Tibial nerve (tissue), 4 donors: Measurements from ENCODE around the gene USP35.

Source experiments
- EP300 ChIP-seq, 2 donors: sonication (generic); formaldehyde crosslinking; IDR thresholded peaks; one replicate each; pipeline ENCODE4 v1.6.1; 2017; ENCODE audit warnings: antibody characterized with exemption in 2 of 2, mild to moderate bottlenecking in 1 of 2
- POLR2A ChIP-seq, 2 donors: fragments of 450-650 bp; IDR thresholded peaks; one replicate each; pipeline ENCODE4 v1.6.1; 2017; ENCODE audit warnings: antibody characterized with exemption in 2 of 2, mild to moderate bottlenecking in 2 of 2, moderate library complexity in 2 of 2
- TF ChIP-seq, protein P1 (sequence below), 5 experiments: fragments of 200-600 bp in 3 of 5; fragments of 450-650 bp in 2 of 5; sonication (generic) in 3 of 5; IDR thresholded peaks; one replicate each; pipeline ENCODE4 v1.5.1; 2016 to 2019; ENCODE audit warnings: antibody characterized with exemption in 5 of 5, mild to moderate bottlenecking in 3 of 5, moderate library complexity in 2 of 5

DNA sequence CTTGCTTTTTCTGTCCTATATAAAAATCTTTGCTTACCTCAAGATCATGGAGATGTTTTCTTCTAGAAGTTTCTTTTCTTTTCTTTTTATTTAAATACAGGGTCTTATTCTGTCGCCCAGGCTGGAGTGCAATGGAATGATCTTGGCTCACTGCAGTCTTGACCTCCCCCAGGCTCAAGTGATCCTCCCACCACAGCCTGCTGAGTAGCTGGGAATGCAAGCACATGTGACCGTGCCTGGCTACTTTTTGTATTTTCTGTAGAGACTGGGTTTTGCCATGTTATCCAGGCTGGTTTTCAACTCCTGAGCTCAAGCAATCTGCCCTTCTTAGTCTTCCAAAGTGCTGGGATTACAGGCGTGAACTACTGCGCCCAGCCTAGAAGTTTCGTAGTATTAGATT is 45.3 kb downstream of the USP35 start:
- TF ChIP-seq, protein P1, sequence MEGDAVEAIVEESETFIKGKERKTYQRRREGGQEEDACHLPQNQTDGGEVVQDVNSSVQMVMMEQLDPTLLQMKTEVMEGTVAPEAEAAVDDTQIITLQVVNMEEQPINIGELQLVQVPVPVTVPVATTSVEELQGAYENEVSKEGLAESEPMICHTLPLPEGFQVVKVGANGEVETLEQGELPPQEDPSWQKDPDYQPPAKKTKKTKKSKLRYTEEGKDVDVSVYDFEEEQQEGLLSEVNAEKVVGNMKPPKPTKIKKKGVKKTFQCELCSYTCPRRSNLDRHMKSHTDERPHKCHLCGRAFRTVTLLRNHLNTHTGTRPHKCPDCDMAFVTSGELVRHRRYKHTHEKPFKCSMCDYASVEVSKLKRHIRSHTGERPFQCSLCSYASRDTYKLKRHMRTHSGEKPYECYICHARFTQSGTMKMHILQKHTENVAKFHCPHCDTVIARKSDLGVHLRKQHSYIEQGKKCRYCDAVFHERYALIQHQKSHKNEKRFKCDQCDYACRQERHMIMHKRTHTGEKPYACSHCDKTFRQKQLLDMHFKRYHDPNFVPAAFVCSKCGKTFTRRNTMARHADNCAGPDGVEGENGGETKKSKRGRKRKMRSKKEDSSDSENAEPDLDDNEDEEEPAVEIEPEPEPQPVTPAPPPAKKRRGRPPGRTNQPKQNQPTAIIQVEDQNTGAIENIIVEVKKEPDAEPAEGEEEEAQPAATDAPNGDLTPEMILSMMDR (IDR thresholded peaks at IDR 0.05): no peak
- TF ChIP-seq EP300 (IDR thresholded peaks at IDR 0.05): no peak
- no peak for TF ChIP-seq POLR2A (IDR thresholded peaks at IDR 0.05)
